ENCODE results near the gene FMO4.
"Not testable (repeated sequence)": the region's sequence is repeated elsewhere in the genome, so short reads cannot be mapped to it uniquely, and the experiment has no call there.

The FMO4 gene

GRCh38 chr1:171389171-171389570 lies 75.2 kb downstream of the FMO4 start:
- no peak for DNase-seq (ENCODE audit: low read depth, low spot score)

- DNase-seq (ENCODE audit: low read depth, low spot score), result not testable (repeated sequence)
Measured at GRCh38 chr1:171390740-171391139, 76.8 kb downstream of the FMO4 start.

Data from brain pericyte (primary cell).